GM23248 (cell line): ENCODE data around the gene POLR2F. TPM values are rescaled to one million over a fixed set of nuclear protein-coding genes. Genes with fewer than 3 reads are reported as not detected.
A peak's percentile ranks its signal among the peaks of the same experiment; 100 is the strongest.

Experiments used
- DNase-seq: peaks from one replicate; pipeline ENCODE4 v3.0.0-alpha.2; 2015
- H2AFZ ChIP-seq: fragments of 200-600 bp; sonication (generic); 2 replicates; pipeline ENCODE4 v1.6.1; 2016; ENCODE audit warnings: antibody characterized with exemption
- H3F3A ChIP-seq: fragments of 200-600 bp; sonication (generic); 2 replicates; pipeline ENCODE4 v1.6.1; 2016; ENCODE audit warnings: mild to moderate bottlenecking, antibody characterized with exemption, mixed run types; ENCODE audit not compliant: insufficient read depth
- H3K27ac ChIP-seq: fragments of 200-600 bp; sonication (generic); 2 replicates; pipeline ENCODE4 v1.5.1; 2016; ENCODE audit warnings: mild to moderate bottlenecking
- H3K27me3 ChIP-seq: fragments of 200-600 bp; sonication (generic); replicated peaks from 2 replicates; pipeline ENCODE4 v1.6.1; 2016; ENCODE audit warnings: mild to moderate bottlenecking; ENCODE audit not compliant: insufficient read depth
- H3K36me3 ChIP-seq: fragments of 200-600 bp; sonication (generic); 2 replicates; pipeline ENCODE4 v1.6.1; 2016; ENCODE audit warnings: low read depth, mild to moderate bottlenecking
- H3K4me1 ChIP-seq: fragments of 200-600 bp; sonication (generic); 2 replicates; pipeline ENCODE4 v1.6.1; 2016; ENCODE audit warnings: mild to moderate bottlenecking; ENCODE audit not compliant: insufficient read depth
- H3K4me2 ChIP-seq: fragments of 200-600 bp; sonication (generic); one replicate; pipeline ENCODE4 v1.6.1; 2016; ENCODE audit warnings: mild to moderate bottlenecking; ENCODE audit not compliant: unreplicated experiment
- H3K4me3 ChIP-seq: fragments of 200-600 bp; sonication (generic); 2 replicates; pipeline ENCODE4 v1.5.1; 2016; ENCODE audit warnings: mild to moderate bottlenecking
- H3K79me2 ChIP-seq: fragments of 200-600 bp; sonication (generic); 2 replicates; pipeline ENCODE4 v1.6.1; 2016; ENCODE audit warnings: mild to moderate bottlenecking; ENCODE audit not compliant: insufficient read depth
- H3K9ac ChIP-seq: fragments of 200-600 bp; sonication (generic); 2 replicates; pipeline ENCODE4 v1.6.1; 2016; ENCODE audit warnings: mild to moderate bottlenecking
- H3K9me2 ChIP-seq: fragments of 200-600 bp; sonication (generic); 2 replicates; pipeline ENCODE4 v1.6.1; 2016; ENCODE audit warnings: mixed run types, mild to moderate bottlenecking, moderate library complexity; ENCODE audit not compliant: insufficient read depth
- H3K9me3 ChIP-seq: fragments of 200-600 bp; sonication (generic); one replicate; pipeline ENCODE4 v1.6.1; 2017; ENCODE audit warnings: low read depth
- H4K20me1 ChIP-seq: fragments of 200-600 bp; sonication (generic); 2 replicates; pipeline ENCODE4 v1.6.0; 2016; ENCODE audit not compliant: insufficient read depth
- EZH2 ChIP-seq: fragments of 200-600 bp; sonication (generic); IDR thresholded peaks from 2 replicates; pipeline ENCODE4 v1.6.1; 2018; ENCODE audit warnings: antibody characterized with exemption, mild to moderate bottlenecking; ENCODE audit not compliant: insufficient read depth, poor library complexity, severe bottlenecking
- EZH2phosphoT487 ChIP-seq: fragments of 200-600 bp; sonication (generic); IDR thresholded peaks from 2 replicates; pipeline ENCODE4 v1.6.1; 2018; ENCODE audit warnings: antibody characterized with exemption, moderate library complexity, mild to moderate bottlenecking, low read depth; ENCODE audit not compliant: insufficient read depth
- WGBS, 2 experiments: methylation state at CpG; one replicate each; pipeline ENCODE4 v1.1.6; 2015 to 2017; ENCODE audit warnings: low lambda C conversion rate in 2 of 2, low coverage in 1 of 2; ENCODE audit errors: missing lambda C conversion rate in 2 of 2; 5-methylcytosine and 5-hydroxymethylcytosine counted together
- in situ Hi-C: fragments of 300-500 bp; cut with MboI; formaldehyde crosslinking; loops from 2 replicates; pipeline ENCODE4 v1.15.0; 2020
- polyA plus RNA-seq: library from polyadenylated mRNA; unstranded; fragments of >200 nt; fragmentation: Nextera tagmentation; extraction: Ambion mirVana; gene quantifications from 2 replicates; pipeline ENCODE4 v1.2.1, GENCODE V29; 2016
- total RNA-seq: library from RNA; depleted of rRNA; stranded (reverse); fragments of >200 nt; shearing (Covaris generic); gene quantifications from 2 replicates; pipeline ENCODE4 v1.2.3, GENCODE V29; 2014

The POLR2F gene
- total and polyA plus RNA-seq, 2 experiments from 2014 or later, result 71.4 to 148 TPM

DNA sequence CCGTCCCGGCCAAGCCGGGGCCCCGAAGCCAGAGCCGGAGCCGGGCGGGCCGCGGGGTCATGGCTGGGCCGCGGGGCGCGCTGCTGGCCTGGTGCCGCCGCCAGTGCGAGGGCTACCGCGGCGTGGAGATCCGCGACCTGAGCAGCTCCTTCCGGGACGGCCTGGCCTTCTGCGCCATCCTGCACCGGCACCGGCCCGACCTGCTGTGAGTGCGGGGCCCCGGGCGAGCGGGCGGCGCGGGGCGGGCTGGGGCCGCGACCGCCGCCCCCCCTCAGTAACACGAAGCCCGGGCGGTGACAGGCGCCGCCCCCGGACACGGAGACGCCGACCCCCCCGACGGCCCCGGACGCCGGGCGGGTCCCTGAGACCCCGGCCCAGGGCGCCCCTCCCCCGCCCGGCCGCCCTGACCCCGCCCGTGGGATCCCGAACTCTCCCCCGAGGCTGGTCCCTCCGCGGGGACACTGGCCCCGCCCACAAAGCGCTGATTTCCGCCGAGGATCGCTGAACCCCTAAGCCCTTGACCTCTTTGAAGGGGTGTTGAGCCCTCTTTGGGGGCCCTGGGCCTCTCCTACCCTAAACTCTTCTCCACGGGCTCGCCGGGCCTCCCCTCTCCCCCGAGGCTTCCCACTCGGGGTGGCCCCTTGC, 47.0 kb upstream of the POLR2F start:
- H3K9me3 ChIP-seq, result no peaks in the 10 kb centered on the region
- H3K27me3 ChIP-seq, result no peaks in the 10 kb centered on the region
- no peaks in the 10 kb centered on the region for H3K9me2 ChIP-seq
- H3K79me2 ChIP-seq, result peaks cover 50% of the 10 kb centered on the region
- no peak overlapping the region for H2AFZ ChIP-seq
- peak overlapping the region; percentile 99 for H3K27ac ChIP-seq
- peak overlapping the region; percentile 96 for H3K4me2 ChIP-seq
- peak overlapping the region; percentile 83 for H3K9ac ChIP-seq
- H3F3A ChIP-seq, result peaks cover 13% of the 10 kb centered on the region
- 1% methylated on average over 28 to 34 of the region's 75 CpGs for WGBS, 2 experiments
- DNase-seq, result peak; percentile 49
- peaks cover 7% of the 10 kb centered on the region; the same call in 1 of the 2 replicates for H4K20me1 ChIP-seq
- peaks cover 36% of the 10 kb centered on the region for H3K4me1 ChIP-seq
- H3K36me3 ChIP-seq, result no peaks in the 10 kb centered on the region
- H3K4me3 ChIP-seq, result peak overlapping the region; percentile 91
- TF ChIP-seq EZH2phosphoT487 (no peak), EZH2 (no peak)
- in situ Hi-C loops, result no loop called here

DNA sequence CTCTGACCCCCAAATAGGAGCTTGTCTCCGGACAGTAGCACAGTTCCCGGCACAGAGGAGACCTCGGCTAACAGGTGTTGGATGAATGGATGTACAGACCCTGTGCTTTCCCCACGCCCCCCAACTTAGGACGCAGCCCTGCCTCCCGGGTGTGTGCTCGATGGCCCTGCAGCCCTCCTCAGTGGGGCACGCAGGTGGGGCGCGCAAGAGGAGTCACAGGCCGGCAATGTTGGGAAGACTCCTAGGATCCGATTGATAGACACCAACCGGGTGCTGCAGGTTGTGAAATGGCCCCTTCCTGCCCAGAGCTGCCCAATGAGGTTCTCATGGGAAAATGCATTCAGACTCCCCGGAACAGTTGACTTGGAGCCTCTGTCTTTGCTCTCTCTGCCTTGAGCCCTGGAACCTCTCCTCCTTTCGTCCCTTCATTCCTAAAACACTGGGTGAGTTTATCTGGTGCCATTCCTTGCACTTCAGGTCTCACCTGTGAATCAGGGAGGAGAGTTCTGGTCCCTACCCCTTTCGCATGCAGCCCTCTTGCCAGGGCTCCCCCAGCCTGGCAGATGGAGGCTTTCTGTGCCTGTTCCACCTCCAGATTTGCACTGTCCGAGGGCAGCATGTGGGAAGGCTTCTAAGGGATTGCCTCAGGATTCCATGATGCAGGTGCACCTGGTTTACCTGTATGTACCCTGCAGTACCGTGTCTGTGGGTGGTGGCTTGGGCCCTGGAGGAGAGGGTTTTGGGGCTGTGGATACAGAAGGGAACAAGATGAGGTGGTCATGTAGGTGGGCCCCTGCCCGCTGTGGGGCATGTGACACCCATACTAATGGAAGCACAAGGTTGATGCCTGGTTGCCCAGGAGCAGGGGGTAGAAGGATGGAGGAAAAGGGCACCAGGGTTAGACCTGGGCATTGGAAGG, 46.2 kb upstream of the POLR2F start:
- Histone ChIP-seq H3K27ac (peak overlapping the region; percentile 99), H2AFZ (no peak overlapping the region), H3K9me3 (no peaks in the 10 kb centered on the region), H3F3A (peaks cover 13% of the 10 kb centered on the region), H3K36me3 (no peaks in the 10 kb centered on the region; the same call in 1 of the 2 replicates), H4K20me1 (peaks cover 7% of the 10 kb centered on the region; the same call in 1 of the 2 replicates), H3K9me2 (no peaks in the 10 kb centered on the region), H3K9ac (peak overlapping the region; percentile 83), H3K4me2 (peak overlapping the region; percentile 96), H3K27me3 (no peaks in the 10 kb centered on the region), H3K4me3 (peak overlapping the region; percentile 91), H3K79me2 (peaks cover 58% of the 10 kb centered on the region), H3K4me1 (peaks cover 36% of the 10 kb centered on the region)
- peak; percentile 75 for DNase-seq
- in situ Hi-C loops, result no loop called here
- no peak for TF ChIP-seq EZH2
- no peak for TF ChIP-seq EZH2phosphoT487
- WGBS, 2 experiments, result 11 to 13% methylated on average over 19 of the region's 19 CpGs

DNA sequence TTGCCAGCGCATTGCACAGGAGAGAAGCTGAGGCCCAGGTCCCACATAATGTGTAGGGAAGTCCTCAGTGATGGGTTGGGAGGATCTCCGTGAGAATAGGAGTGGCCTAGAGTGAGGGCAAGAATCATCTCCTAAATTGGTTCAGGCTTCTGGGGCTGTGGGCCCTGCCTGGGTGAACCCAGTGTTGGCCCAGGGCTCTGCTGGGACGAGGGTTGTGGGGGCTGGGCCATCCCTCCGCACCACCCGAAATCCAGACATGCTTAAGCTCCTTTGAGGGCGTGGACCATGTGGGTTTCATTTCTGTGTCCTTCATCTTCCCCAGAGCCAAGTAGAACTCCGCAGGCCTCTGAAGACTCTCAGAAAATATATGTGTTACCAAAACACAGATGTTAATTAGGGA, 43.7 kb upstream of the POLR2F start:
- peaks cover 9% of the 10 kb centered on the region for H3F3A ChIP-seq
- no peaks in the 10 kb centered on the region for H3K9me2 ChIP-seq
- peaks cover 7% of the 10 kb centered on the region; the same call in 1 of the 2 replicates for H4K20me1 ChIP-seq
- no peak overlapping the region for H3K4me3 ChIP-seq
- H3K27me3 ChIP-seq, result no peaks in the 10 kb centered on the region
- no peak overlapping the region for H2AFZ ChIP-seq
- in situ Hi-C loops, result no loop called here
- TF ChIP-seq EZH2, result no peak
- TF ChIP-seq EZH2phosphoT487, result no peak
- no peak overlapping the region for H3K27ac ChIP-seq
- H3K36me3 ChIP-seq, result peaks cover 3% of the 10 kb centered on the region
- H3K4me1 ChIP-seq, result peaks cover 31% of the 10 kb centered on the region
- peak overlapping the region; percentile 20; the same call in 1 of the 2 replicates for H3K9ac ChIP-seq
- 33 to 47% methylated on average over 7 of the region's 7 CpGs for WGBS, 2 experiments
- peak overlapping the region; percentile 35 for H3K4me2 ChIP-seq
- H3K9me3 ChIP-seq, result no peaks in the 10 kb centered on the region
- H3K79me2 ChIP-seq, result peaks cover 72% of the 10 kb centered on the region
- DNase-seq, result peak; percentile 37

DNA sequence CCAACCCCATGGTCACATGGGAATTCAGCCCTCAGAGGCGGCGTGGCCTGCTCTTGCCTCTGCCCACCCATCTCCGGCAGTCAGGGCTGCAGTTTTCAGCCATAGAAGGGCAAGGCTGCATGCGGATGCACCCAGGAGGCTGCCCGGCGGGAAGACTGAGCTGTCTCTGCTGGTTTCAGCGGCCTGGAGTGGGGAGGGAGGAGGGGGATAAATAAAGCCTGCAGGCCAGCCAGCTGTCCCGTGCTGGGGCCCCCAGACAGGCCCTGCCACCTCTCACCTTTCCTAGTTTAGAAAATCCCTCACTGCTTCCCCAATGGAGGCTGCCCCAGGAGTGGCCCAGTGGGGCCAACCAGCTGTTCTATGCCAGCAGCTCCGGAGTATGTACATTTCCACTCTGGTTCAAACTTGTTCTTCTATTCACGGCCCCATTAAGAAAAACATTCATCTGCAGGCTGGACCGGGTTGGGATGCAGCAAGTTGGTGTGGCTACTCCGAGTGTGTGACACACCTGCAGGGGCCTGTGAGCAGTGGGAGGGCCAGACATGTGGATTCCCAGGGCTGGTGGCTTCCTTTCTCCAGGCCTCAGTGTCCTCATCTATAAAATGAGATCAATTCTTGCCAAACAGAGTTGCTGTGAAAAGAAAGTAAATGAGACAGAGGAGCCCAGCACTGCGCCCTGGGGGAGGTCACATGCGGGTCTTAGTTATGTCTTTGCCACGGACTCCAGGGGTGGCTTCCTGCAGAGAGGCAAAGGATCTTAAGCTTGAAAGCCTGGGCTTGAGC, 42.4 kb upstream of the POLR2F start:
- in situ Hi-C loops, result no loop called here
- Histone ChIP-seq H3F3A (0 out of 2 replicates have a peak, but pooled peaks cover 7% of the 10 kb centered on the region), H3K36me3 (peaks cover 14% of the 10 kb centered on the region), H3K4me1 (peaks cover 23% of the 10 kb centered on the region), H3K9me2 (no peaks in the 10 kb centered on the region), H3K79me2 (peaks cover 72% of the 10 kb centered on the region), H4K20me1 (peaks cover 7% of the 10 kb centered on the region; the same call in 1 of the 2 replicates), H3K27me3 (no peaks in the 10 kb centered on the region), H2AFZ (no peak overlapping the region), H3K9ac (no peak overlapping the region), H3K9me3 (no peaks in the 10 kb centered on the region), H3K27ac (no peak overlapping the region), H3K4me3 (no peak overlapping the region), H3K4me2 (no peak overlapping the region)
- no peak for DNase-seq
- WGBS, 2 experiments, result 79% methylated on average over 15 of the region's 15 CpGs
- TF ChIP-seq EZH2, result no peak
- TF ChIP-seq EZH2phosphoT487, result no peak
